ENCODE measurements around the gene TDRKH. TPM values are rescaled to one million over a fixed set of nuclear protein-coding genes. Genes with fewer than 3 reads are reported as not detected.
A peak's percentile ranks its signal among the peaks of the same experiment; 100 is the strongest.
"Not testable (repeated sequence)": the region's sequence is repeated elsewhere in the genome, so short reads cannot be mapped to it uniquely, and the experiment has no call there.

Gene TDRKH
- total RNA-seq, 2 donors from 2014 or later, result 26.3 to 29.3 TPM

- DNase-seq, result no peak
- no peak overlapping the region for H3K4me3 Mint-ChIP-seq
These were observed 31.1 kb downstream of the TDRKH start for GRCh38 chr1:151759241-151759640.

DNA sequence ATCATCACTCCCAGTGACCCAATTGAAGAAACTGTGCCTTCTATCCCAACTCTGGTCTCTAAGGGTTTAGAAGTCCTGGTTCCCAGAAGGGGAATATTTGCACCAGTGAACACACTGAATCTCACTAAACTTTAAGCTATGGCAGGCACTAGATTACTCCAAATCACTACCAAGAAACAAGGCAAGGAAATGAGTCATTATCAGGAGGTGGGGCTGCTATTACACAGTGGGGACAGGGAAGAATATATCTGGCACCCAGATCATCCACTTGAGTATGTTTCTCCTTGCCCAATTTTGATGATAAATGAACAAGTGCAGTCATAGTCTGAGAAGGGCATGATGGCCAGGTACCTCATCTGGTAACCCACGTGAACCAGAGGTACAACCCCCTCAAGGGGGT lies 34.0 kb downstream of the TDRKH start:
- Mint-ChIP-seq H3K36me3 (ENCODE audit: insufficient read depth in 2 of 2) (peaks cover 2 to 4% of the 10 kb centered on the region in 2 donors), H3K4me1 (ENCODE audit: low read depth) (peaks cover 15% of the 10 kb centered on the region), H3K4me3 (no peak overlapping the region), H3K27me3 (ENCODE audit: low read depth) (no peaks in the 10 kb centered on the region), H3K9me3 (no peaks in the 10 kb centered on the region), H3K27ac (no peak overlapping the region)
- ATAC-seq (replicated peaks in 1 of 2) (peak; percentile 87 to 91), DNase-seq (no peak)

More at GRCh38 chr1:151759241-151759640, 31.1 kb downstream of the TDRKH start:
- no peak for ATAC-seq (replicated peaks in 1 of 2)
- Mint-ChIP-seq H3K36me3 (ENCODE audit: insufficient read depth in 2 of 2) (peaks cover 4 to 9% of the 10 kb centered on the region in 2 donors), H3K9me3 (no peaks in the 10 kb centered on the region), H3K27me3 (ENCODE audit: low read depth) (no peaks in the 10 kb centered on the region), H3K27ac (peak overlapping the region; percentile 52), H3K4me1 (ENCODE audit: low read depth) (peaks cover 39% of the 10 kb centered on the region)

GRCh38 chr1:151741516-151741915 lies 48.8 kb downstream of the TDRKH start:
- Mint-ChIP-seq H3K4me1 (ENCODE audit: low read depth) (no peaks in the 10 kb centered on the region), H3K4me3 (no peak overlapping the region), H3K27ac (no peak overlapping the region), H3K36me3 (ENCODE audit: insufficient read depth in 2 of 2) (peaks cover 1% of the 10 kb centered on the region in 2 donors), H3K9me3 (peaks cover 1 to 7% of the 10 kb centered on the region in 2 donors), H3K27me3 (ENCODE audit: low read depth) (peaks cover 5% of the 10 kb centered on the region)
- ATAC-seq (replicated peaks in 1 of 2), result no peak
- DNase-seq, result no peak

DNA sequence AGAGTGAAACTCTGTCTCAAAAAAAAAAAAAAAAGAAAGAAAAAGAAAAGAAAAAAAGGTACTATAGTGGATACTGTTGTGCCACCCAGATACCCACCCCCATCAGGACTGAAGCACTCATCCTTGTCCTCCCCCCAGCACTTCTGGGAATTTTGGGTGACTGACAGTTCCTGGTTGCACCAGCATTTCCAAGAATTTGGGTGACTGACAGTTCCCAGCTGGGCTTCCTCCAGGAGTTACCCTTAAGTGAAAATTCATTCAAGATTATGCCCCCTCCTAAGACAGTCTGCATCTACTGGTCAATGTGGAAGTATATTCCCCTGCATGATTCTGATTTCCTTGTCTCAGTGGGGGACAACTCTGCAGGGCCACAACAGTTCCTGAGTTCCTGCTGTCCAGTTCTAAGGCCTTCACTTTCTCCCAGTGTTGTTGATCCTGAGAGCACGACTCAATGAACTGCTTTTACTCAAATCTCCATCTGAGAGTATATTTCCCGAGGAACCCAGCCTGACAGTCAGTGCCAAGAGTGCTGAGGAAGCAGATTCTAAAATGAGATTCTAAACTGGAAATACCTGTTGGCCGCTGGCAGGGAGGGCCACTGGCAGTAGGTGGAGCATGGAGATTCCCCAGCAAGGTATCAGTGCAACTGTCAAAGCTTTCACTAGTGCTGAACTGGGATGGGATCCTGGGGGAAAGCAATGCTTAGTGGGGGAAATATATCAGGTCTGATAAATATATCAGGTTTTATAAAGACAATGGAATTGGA lies 50.5 kb downstream of the TDRKH start:
- Mint-ChIP-seq H3K27ac (no peak overlapping the region), H3K4me1 (ENCODE audit: low read depth) (peaks cover 3% of the 10 kb centered on the region), H3K27me3 (ENCODE audit: low read depth) (peaks cover 3% of the 10 kb centered on the region), H3K36me3 (ENCODE audit: insufficient read depth in 2 of 2) (peaks cover 1 to 2% of the 10 kb centered on the region in 2 donors), H3K9me3 (peaks cover 1 to 7% of the 10 kb centered on the region in 2 donors), H3K4me3 (no peak overlapping the region)
- no peak for ATAC-seq (replicated peaks in 1 of 2)
- no peak for DNase-seq

- DNase-seq (no peak), ATAC-seq (replicated peaks in 1 of 2) (no peak)
- Mint-ChIP-seq H3K27ac (no peak overlapping the region), H3K9me3 (peaks cover 1 to 7% of the 10 kb centered on the region in 2 donors), H3K27me3 (ENCODE audit: low read depth) (peaks cover 13% of the 10 kb centered on the region), H3K4me3 (no peak overlapping the region), H3K36me3 (ENCODE audit: insufficient read depth in 2 of 2) (peaks cover 1 to 2% of the 10 kb centered on the region in 2 donors), H3K4me1 (ENCODE audit: low read depth) (peaks cover 4% of the 10 kb centered on the region)
These were observed 52.8 kb downstream of the TDRKH start for GRCh38 chr1:151737479-151737878.

DNA sequence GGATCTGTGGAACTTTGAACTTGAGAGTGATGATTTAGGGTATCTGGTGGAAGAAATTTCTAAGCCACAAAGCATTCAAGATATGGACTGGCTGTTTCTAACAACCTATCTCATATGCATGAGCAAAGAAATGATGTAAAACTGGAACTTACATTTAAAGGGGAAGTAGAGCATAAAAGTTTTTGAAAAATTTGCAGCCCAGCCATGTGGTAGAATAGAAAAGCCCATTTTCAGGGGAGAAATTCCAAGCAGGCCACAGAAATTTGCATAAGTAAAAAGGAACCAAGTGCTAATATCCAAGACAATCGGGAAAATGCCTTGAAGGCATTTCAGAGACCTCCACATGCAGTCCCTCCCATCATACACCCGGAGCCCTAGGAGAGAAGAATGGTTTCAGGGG lies 53.3 kb downstream of the TDRKH start:
- Mint-ChIP-seq H3K4me1 (ENCODE audit: low read depth) (peaks cover 4% of the 10 kb centered on the region), H3K27ac (no peak overlapping the region), H3K27me3 (ENCODE audit: low read depth) (peaks cover 17% of the 10 kb centered on the region), H3K4me3 (no peak overlapping the region), H3K36me3 (ENCODE audit: insufficient read depth in 2 of 2) (peaks cover 1 to 2% of the 10 kb centered on the region in 2 donors), H3K9me3 (peaks cover 1 to 7% of the 10 kb centered on the region in 2 donors)
- no peak for DNase-seq
- no peak for ATAC-seq (replicated peaks in 1 of 2)

- H3K9me3 Mint-ChIP-seq; ATAC-seq (replicated peaks in 1 of 2); H3K27ac Mint-ChIP-seq; H3K36me3 Mint-ChIP-seq (ENCODE audit: insufficient read depth in 2 of 2); DNase-seq; H3K4me3 Mint-ChIP-seq; H3K4me1 Mint-ChIP-seq (ENCODE audit: low read depth): not testable (repeated sequence)
- peaks cover 38% of the 10 kb centered on the region for H3K27me3 Mint-ChIP-seq (ENCODE audit: low read depth)
These were observed 56.3 kb downstream of the TDRKH start for GRCh38 chr1:151733995-151734394.

DNA sequence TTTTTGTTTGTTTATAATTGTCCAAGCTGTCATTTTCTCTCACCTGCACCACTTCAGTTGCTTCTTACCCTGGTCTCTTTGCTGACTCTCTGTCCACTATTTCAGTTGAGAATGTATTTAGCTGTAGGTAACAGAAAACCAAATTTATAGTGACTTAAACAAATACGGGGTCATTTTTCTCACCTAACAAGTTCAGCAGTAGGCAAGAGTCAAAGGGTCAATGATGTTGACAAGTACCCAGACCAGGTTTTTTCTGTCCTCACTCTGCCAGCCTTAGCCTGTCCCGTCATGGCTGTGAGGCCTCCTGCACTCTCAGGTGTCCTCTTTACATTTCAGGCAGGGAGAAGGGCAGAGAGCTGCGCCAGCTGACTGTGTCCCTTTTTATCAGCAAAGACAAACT lies 57.2 kb downstream of the TDRKH start:
- Mint-ChIP-seq H3K4me1 (ENCODE audit: low read depth) (peaks cover 4% of the 10 kb centered on the region), H3K9me3 (peaks cover 0 to 7% of the 10 kb centered on the region in 2 donors), H3K36me3 (ENCODE audit: insufficient read depth in 2 of 2) (peaks cover 1 to 2% of the 10 kb centered on the region in 2 donors), H3K27me3 (ENCODE audit: low read depth) (peaks cover 42% of the 10 kb centered on the region), H3K4me3 (no peak overlapping the region), H3K27ac (no peak overlapping the region)
- no peak for DNase-seq
- no peak for ATAC-seq (replicated peaks in 1 of 2)

GRCh38 chr1:151729966-151730291 lies 60.4 kb downstream of the TDRKH start:
- H3K27me3 Mint-ChIP-seq (ENCODE audit: low read depth), result peaks cover 65% of the 10 kb centered on the region
- H3K36me3 Mint-ChIP-seq (ENCODE audit: insufficient read depth in 2 of 2), result no peaks in the 10 kb centered on the region

DNA sequence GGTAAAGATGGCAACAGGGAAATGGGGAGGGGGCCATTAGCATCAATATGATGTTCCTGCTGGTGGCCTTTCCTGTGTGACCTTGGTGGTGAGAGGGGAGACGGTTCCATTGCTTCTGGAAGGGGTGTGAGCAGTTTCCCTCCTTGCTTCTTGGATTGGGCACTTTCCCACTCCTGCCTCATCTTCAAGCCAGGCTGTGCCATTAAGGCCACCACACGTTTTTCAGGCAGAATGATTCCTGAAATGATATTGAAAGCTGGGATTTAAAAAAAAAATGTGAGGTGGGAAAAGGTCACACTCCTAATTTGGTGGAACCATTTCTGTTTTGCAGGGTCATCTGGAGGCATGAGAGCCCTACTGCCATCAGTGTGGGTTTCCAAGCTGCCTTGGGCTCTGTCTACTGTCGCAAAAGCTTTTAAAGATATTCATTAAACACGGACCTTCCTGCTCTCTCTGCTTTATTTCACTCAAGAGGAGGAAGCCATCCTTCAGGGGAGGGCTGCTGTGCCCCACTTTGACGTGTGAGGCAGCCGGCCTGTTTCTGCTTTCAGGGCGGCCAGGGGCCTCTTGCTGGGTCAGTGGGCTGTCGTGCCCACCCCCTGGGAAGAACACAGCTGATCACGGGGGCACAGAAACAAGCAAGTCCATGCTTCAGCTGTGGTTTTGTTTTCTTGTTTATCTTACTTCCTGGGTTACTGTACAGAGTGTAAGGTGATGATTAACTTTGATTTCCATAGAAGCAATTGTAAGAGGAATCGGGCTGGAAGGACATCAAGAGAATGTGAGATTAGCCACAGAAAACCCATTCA lies 60.9 kb downstream of the TDRKH start:
- Mint-ChIP-seq H3K27ac (no peak overlapping the region), H3K4me1 (ENCODE audit: low read depth) (no peaks in the 10 kb centered on the region), H3K4me3 (no peak overlapping the region), H3K27me3 (ENCODE audit: low read depth) (peaks cover 59% of the 10 kb centered on the region), H3K9me3 (no peaks in the 10 kb centered on the region), H3K36me3 (ENCODE audit: insufficient read depth in 2 of 2) (no peaks in the 10 kb centered on the region)
- no peak for DNase-seq
- no peak for ATAC-seq (replicated peaks in 1 of 2)

More at GRCh38 chr1:151729966-151730291, 60.4 kb downstream of the TDRKH start:
- DNase-seq (no peak), ATAC-seq (replicated peaks in 1 of 2) (no peak)
- H3K27ac Mint-ChIP-seq, result no peak overlapping the region
- H3K4me3 Mint-ChIP-seq, result no peak overlapping the region
- H3K9me3 Mint-ChIP-seq, result no peaks in the 10 kb centered on the region
- H3K4me1 Mint-ChIP-seq (ENCODE audit: low read depth), result peaks cover 3% of the 10 kb centered on the region

DNA sequence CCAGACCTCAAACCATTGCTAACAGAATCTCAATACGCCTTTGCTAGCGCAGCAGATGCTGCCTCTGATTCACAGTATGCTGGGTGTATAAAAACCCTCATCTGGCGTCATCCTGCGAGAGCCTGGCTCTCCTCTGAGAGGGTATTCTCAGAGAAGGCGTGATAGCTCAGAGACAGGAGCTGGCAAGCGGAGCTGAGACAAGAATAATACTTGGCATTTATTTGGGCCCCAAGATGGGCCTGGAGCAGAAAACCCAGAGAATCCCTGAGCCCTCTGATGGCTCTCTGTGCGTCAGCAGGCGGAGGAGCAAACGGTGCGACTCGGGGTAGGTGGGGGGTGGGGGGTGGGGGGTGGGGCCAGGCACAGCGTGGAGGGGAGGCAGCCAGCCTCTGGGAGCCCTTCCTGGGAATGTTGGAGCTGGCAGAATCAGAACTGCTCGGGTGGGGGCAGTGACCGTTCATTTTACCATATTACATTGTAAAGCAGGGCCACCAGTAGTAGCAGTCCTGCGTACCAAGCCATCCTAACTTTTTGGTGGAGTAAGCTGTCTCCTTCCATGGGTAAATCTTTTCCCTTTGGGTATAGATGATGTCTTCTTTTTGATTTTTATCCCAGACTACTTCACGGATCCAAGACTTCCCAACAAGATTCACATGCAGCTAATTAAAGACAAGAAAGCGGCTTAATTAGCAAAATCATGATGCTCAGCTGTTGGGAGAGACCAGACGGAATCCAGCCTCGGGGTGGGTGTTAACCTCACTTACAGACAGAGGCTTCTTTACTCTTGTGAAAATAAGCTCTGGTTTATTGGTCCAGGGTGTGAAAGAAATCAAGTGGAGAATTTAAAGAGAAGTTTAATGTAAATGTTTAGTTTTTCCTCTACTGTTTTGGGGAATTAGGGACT lies 61.9 kb downstream of the TDRKH start:
- Mint-ChIP-seq H3K27ac (no peak overlapping the region), H3K27me3 (ENCODE audit: low read depth) (peaks cover 57% of the 10 kb centered on the region), H3K9me3 (no peaks in the 10 kb centered on the region), H3K4me1 (ENCODE audit: low read depth) (no peaks in the 10 kb centered on the region), H3K4me3 (no peak overlapping the region), H3K36me3 (ENCODE audit: insufficient read depth in 2 of 2) (no peaks in the 10 kb centered on the region)
- no peak for DNase-seq
- no peak for ATAC-seq (replicated peaks in 1 of 2)

- ATAC-seq (replicated peaks in 1 of 2), result no peak
These were observed 66.5 kb downstream of the TDRKH start for GRCh38 chr1:151723726-151724370.

More at GRCh38 chr1:151723726-151724370, 66.5 kb downstream of the TDRKH start:
- no peaks in the 10 kb centered on the region for H3K36me3 Mint-ChIP-seq (ENCODE audit: insufficient read depth in 2 of 2)
- H3K4me1 Mint-ChIP-seq (ENCODE audit: low read depth), result peaks cover 18% of the 10 kb centered on the region
- DNase-seq, result no peak
- H3K27ac Mint-ChIP-seq, result no peak overlapping the region
- H3K4me3 Mint-ChIP-seq, result no peak overlapping the region
- H3K9me3 Mint-ChIP-seq, result no peaks in the 10 kb centered on the region
- H3K27me3 Mint-ChIP-seq (ENCODE audit: low read depth), result peaks cover 60% of the 10 kb centered on the region

All from activated T-cell treated with anti-CD3 and anti-CD28 coated beads, Interleukin-2, amount 50 U/mL, for 72 hours (primary cell).